Measurements from ENCODE around the gene KDM4C.

GRCh38 chr9:6941501-6941900, 183.7 kb downstream of the KDM4C start:
- TF ChIP-seq POLR2A (IDR thresholded peaks at IDR 0.05) (no peak), POLR2AphosphoS5 (IDR thresholded peaks at IDR 0.05) (no peak)
